ENCODE results near the gene FCRLB. TPM values are rescaled to one million over a fixed set of nuclear protein-coding genes. Genes with fewer than 3 reads are reported as not detected.

FCRLB gene
- total and polyA plus RNA-seq, 9 of the 15 experiments (the other 6 are each of a cell fraction or from before 2014, with no cell fraction given) = 0.20 to 4.6 (median 1.3) TPM

DNA sequence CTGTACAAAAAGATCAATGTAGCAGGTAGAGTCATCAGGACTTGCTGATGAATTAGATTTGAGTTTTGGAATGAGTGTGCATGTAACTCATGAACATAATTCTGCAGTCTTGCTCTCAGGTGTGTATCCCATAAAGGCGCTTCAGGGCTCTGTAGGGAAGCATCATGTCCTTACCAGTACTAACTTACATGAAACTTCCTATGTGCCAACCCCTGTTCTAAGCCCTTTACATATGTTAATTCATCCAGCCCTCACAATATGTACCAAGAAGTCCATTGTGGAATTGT is 2.1 kb upstream of the FCRLB start (continued):
- TF ChIP-seq, protein P1, sequence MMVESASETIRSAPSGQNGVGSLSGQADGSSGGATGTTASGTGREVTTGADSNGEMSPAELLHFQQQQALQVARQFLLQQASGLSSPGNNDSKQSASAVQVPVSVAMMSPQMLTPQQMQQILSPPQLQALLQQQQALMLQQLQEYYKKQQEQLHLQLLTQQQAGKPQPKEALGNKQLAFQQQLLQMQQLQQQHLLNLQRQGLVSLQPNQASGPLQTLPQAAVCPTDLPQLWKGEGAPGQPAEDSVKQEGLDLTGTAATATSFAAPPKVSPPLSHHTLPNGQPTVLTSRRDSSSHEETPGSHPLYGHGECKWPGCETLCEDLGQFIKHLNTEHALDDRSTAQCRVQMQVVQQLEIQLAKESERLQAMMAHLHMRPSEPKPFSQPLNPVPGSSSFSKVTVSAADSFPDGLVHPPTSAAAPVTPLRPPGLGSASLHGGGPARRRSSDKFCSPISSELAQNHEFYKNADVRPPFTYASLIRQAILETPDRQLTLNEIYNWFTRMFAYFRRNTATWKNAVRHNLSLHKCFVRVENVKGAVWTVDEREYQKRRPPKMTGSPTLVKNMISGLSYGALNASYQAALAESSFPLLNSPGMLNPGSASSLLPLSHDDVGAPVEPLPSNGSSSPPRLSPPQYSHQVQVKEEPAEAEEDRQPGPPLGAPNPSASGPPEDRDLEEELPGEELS (CRISPR knock-in tag; IDR thresholded peaks at IDR 0.05; ENCODE audit: borderline replicate concordance) = no peak
- TF ChIP-seq RBM17 (IDR thresholded peaks at IDR 0.05; ENCODE audit: borderline replicate concordance, low read depth, low read length) = no peak
- no peak for TF ChIP-seq GABPB1 (CRISPR knock-in tag; IDR thresholded peaks at IDR 0.05)
- no peak for TF ChIP-seq PHF20 (IDR thresholded peaks at IDR 0.05; ENCODE audit: partially characterized antibody)
- TF ChIP-seq NCOA6 (IDR thresholded peaks at IDR 0.05) = no peak
- no peak for TF ChIP-seq ZNF589 (CRISPR knock-in tag; IDR thresholded peaks at IDR 0.05; ENCODE audit: low read depth)
- TF ChIP-seq IFI16 (CRISPR knock-in tag; IDR thresholded peaks at IDR 0.05) = no peak
- TF ChIP-seq ZNF239 (CRISPR knock-in tag; IDR thresholded peaks at IDR 0.05) = no peak
- no peak for TF ChIP-seq TOE1 (IDR thresholded peaks at IDR 0.05; ENCODE audit: borderline replicate concordance)
- no peak for TF ChIP-seq TOE1 (CRISPR knock-in tag; IDR thresholded peaks at IDR 0.05; ENCODE audit: borderline replicate concordance, low read depth)
- TF ChIP-seq CBFA2T2 (conservative IDR thresholded peaks at IDR 0.05) = no peak
- no peak for TF ChIP-seq ZNF12 (CRISPR knock-in tag; IDR thresholded peaks at IDR 0.05)

Measured in K562 (cell line).